ENCODE results near the gene CSTF3. TPM values are rescaled to one million over a fixed set of nuclear protein-coding genes. Genes with fewer than 3 reads are reported as not detected.

CSTF3 gene
- total and polyA plus RNA-seq, 10 of the 15 experiments (the other 5 are each of a cell fraction or from before 2014, with no cell fraction given), result 25.4 to 63.5 (median 49.5) TPM

- no peak for TF ChIP-seq BCLAF1 (IDR thresholded peaks at IDR 0.05)
- no peak for TF ChIP-seq IRF3 (IDR thresholded peaks at IDR 0.05)
- no peak for TF ChIP-seq CHD4 (IDR thresholded peaks at IDR 0.05)
- no peak for TF ChIP-seq CHD1 (IDR thresholded peaks at IDR 0.05; ENCODE audit: low read depth, low read length)
- TF ChIP-seq WRNIP1 (IDR thresholded peaks at IDR 0.05; ENCODE audit: borderline replicate concordance, low read depth, low read length), result no peak
These were observed 28.8 kb downstream of the CSTF3 start (continued) for GRCh38 chr11:33132510-33132909.

GRCh38 chr11:33128739-33129138 is 32.5 kb downstream of the CSTF3 start:
- no peak overlapping the region for H2AFZ ChIP-seq (ENCODE audit: control insufficient read depth, low read depth, low read length)
- no TSS peak for BruUV-seq (replicated peaks)
- H3K9ac ChIP-seq (ENCODE audit: control insufficient read depth, insufficient read depth, low read length), result no peak overlapping the region
- WGBS (ENCODE audit: insufficient coverage, insufficient replicate concordance, low lambda C conversion rate, missing lambda C conversion rate), result 91% methylated on average over 2 of the region's 2 CpGs
- no peak overlapping the region for H3K27ac ChIP-seq (ENCODE audit: control insufficient read depth, insufficient read depth)
- no peak overlapping the region for H3K4me2 ChIP-seq (ENCODE audit: control insufficient read depth, insufficient read depth)
- H3K9me3 ChIP-seq (replicated peaks; ENCODE audit: control insufficient read depth, insufficient read depth, low read length), result no peaks in the 10 kb centered on the region
- intact Hi-C loops (cut with micrococcal nuclease; ENCODE audit: unreplicated experiment) (no loop called here), in situ Hi-C loops (cut with MboI) (no loop called here)
- ChIA-PET CTCF (interaction anchor here (0.6 to 1.4 kb wide), 5 partner anchors 12 to 37 kb away, joined by 3 to 5 read pairs (median 4); no protein-coding TSS in a partner anchor), SMC1A (ENCODE audit: uncharacterized antibody, unreplicated experiment) (interaction anchor here (0.7 to 1.2 kb wide), 4 partner anchors 20 to 69 kb away, joined by 3 to 6 read pairs (median 3); partner anchors contain the start of gene CSTF3), RAD21 (ENCODE audit: unreplicated experiment) (interaction anchor here (0.7 kb wide), 1 partner anchor 64 kb away, joined by 3 read pairs; no protein-coding TSS in a partner anchor), POLR2A (no interaction called here)
- FAIRE-seq (no peak), ATAC-seq (no peak), DNase-seq (ENCODE audit: low read depth, low spot score) (no peak)
- no peak for TF ChIP-seq CEBPZ (IDR thresholded peaks at IDR 0.05; ENCODE audit: low read depth, low read length)
- TF ChIP-seq YY1 (IDR thresholded peaks at IDR 0.05; ENCODE audit: low read depth, low read length), result no peak
- TF ChIP-seq ZNF207 (IDR thresholded peaks at IDR 0.05; ENCODE audit: borderline replicate concordance), result no peak
- no peaks in the 10 kb centered on the region for H3K79me2 ChIP-seq (ENCODE audit: control insufficient read depth, insufficient read depth, low read length)
- H4K20me1 ChIP-seq (ENCODE audit: control insufficient read depth, insufficient read depth), result no peaks in the 10 kb centered on the region
- H3K4me1 ChIP-seq (ENCODE audit: control insufficient read depth, insufficient read depth, low read length), result peaks cover 5% of the 10 kb centered on the region; the same call in 1 of the 2 replicates
- H3K4me3 ChIP-seq, result no peak overlapping the region
- peaks cover 0 to 5% of the 10 kb centered on the region in 2 experiments; a peak in 1 of 4 replicates for H3K36me3 ChIP-seq (ENCODE audit: control insufficient read depth in 2 of 2, insufficient read depth in 2 of 2, low read length in 1 of 2)
- H3K27me3 ChIP-seq (replicated peaks in 1 of 2; ENCODE audit: control insufficient read depth in 2 of 2, insufficient read depth in 2 of 2, low read length in 1 of 2), result no peaks in the 10 kb centered on the region

Data from GM12878 (cell line).